GM19467 (cell line): Measurements from ENCODE around the gene RNGTT.

Experiments used
- ATAC-seq: cut with Tn5 transposase; IDR thresholded peaks from one replicate; pipeline ENCODE4 v1.9.1; 2021; ENCODE audit warnings: mild to moderate bottlenecking, moderate library complexity; ENCODE audit not compliant: unreplicated experiment

The RNGTT gene

DNA sequence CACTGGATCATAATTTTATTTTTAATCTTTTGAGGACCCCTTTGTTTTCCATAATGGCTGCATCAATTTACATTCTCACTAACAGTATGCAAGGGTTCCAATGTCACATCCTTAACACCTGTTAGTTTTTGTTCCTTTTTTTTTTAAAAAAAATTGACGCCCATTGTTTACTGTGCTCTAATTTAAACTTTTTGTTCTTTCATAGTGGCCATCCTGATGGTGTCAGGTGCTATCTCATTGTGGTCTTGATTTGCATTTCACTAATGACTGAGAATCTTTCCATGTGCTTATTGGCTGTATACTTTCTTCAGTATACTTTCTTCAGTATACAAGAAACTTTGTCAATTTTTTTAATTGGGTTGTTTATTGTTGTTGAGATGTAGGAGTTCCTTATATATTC lies 347.0 kb downstream of the RNGTT start:
- peak; percentile 53 for ATAC-seq

- no peak for ATAC-seq
These were observed 349.0 kb downstream of the RNGTT start for GRCh38 chr6:88614316-88614877.

DNA sequence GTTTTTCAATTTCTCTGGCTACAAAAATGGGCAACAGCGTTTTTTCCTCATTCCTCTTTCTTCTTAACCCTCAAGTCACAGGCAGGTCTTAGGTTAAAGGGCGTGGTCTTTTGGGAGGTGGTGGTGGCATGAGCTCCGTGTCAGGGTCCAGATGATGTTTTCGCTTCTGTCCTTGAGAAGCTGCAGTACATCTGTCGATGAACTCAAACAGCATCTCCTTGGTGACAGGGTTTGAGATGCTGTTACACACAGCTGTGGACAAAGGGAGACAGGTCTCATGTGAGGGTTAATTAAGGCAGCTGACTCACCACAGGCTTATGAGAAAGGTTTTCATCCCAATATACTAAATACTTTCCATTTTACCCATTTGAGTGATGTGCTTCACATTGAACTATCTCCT lies 350.8 kb downstream of the RNGTT start:
- no peak for ATAC-seq

- ATAC-seq: no peak
These were observed 351.7 kb downstream of the RNGTT start for GRCh38 chr6:88611721-88612120.

DNA sequence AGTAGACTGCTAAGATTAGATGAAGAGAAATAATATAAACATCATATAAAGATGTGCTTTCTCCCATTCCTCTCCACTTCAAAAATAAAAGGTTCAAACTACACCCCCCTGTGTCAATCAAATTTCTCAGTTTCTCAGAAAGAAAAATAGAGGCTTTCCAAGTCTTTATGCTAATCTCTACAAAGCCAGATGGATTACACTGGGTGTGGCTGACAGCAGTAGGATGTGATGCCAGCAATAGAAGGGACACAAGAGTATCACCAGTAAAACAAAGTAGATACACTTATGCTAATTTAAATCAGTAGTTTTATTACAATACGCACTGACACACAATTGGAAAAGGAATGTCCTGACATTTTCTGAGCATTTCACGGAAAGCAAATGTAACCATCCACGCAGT lies 353.4 kb downstream of the RNGTT start:
- ATAC-seq: no peak

GRCh38 chr6:88605271-88605670 lies 358.1 kb downstream of the RNGTT start:
- no peak for ATAC-seq

GRCh38 chr6:88599571-88599970 lies 363.8 kb downstream of the RNGTT start:
- no peak for ATAC-seq

DNA sequence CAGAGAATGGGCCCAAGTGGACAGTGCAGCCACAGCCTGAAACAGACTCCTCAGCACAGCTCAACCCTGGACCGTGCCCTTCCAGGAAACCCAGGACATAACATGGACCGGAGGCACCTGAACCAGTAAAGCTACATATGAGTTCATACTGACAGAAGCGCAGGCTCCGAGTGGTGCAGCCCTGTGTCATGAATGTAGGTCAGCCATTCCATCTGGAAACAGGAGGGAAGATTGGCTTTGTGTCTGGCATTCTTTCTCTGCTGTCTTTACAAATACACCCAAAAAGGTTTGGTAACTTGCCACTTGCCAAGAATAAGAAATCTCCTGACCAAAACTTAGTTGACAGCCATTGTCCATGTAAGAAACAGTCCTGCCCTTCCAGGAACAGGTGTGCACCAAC lies 366.6 kb downstream of the RNGTT start:
- ATAC-seq: no peak

DNA sequence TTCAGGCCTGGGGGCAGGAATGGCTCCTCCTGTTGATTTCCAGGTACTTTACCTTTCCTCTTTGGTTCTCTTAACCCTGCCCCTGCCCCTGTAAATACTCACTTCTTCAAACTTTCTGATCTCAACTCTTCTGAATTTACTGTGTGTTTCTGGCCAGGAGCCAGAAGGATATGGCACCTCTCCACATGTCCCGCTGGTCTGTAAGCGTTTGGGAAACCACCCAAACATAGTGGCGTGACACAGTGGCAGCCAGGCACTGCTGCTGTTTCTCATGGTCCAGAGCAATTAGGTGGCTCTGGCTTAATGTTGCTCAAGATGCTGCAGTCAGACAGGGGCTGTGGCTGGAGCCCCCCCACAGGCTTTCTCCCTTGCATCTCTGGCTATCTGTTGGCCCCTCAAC lies 374.5 kb downstream of the RNGTT start:
- no peak for ATAC-seq

- no peak for ATAC-seq
These were observed 376.3 kb downstream of the RNGTT start for GRCh38 chr6:88587150-88587520.

DNA sequence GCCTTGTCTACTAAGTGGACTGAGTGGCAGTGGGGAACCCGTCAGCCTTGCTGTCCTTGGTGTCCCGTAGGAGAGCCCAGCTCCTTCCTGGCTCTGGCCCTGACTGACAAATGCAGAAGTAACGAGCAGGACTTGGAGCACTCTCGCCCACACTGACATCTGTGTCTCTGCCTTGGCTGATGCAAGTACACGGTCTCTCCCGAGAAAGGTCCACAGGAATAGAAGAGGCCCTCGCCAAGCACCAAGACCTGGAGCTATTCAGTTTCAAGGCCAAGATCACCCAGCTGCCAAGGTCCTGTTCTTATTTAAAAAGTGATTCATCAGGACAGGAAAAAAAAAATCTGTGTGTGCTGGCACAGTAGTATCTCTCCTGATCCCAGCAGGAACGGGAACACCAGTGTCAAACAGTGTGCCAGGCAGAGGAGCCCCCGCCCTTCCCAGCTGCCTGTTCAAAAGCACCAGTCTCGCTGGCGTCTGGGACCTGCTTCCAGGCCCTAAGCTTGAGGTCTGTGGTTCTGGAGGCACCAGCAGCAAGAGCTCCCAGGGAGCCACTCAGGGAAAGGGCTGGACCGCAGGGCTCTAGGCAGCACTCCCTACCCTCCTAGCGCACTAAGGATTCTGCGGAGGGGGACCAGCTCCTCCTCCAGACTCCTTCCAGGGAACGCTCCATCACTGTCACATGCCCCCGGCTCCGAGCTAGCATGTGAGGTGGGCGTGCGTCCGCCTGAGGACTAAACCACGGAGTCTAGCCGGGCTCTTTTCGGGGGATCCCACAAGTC lies 376.9 kb downstream of the RNGTT start:
- no peak for ATAC-seq

DNA sequence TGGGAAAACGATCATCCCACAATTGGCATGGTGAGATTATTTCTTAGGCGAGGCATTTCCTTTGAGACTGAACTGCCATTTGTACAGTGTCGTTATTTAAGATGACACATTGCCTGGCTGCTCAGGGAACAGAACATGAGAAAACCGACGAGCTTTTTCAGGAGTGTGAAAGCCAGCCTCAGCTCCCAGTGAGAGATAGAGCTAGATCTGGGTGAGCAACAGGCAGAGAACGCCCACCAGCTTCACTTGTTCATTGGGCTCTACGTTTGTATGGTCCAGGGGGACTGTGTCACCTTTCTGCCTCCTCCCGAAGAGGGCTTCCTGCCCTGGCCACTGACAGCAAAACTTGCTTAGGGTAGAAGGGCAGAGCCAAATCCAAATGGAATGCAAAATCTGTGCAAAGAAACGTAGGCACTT lies 378.1 kb downstream of the RNGTT start:
- no peak for ATAC-seq

DNA sequence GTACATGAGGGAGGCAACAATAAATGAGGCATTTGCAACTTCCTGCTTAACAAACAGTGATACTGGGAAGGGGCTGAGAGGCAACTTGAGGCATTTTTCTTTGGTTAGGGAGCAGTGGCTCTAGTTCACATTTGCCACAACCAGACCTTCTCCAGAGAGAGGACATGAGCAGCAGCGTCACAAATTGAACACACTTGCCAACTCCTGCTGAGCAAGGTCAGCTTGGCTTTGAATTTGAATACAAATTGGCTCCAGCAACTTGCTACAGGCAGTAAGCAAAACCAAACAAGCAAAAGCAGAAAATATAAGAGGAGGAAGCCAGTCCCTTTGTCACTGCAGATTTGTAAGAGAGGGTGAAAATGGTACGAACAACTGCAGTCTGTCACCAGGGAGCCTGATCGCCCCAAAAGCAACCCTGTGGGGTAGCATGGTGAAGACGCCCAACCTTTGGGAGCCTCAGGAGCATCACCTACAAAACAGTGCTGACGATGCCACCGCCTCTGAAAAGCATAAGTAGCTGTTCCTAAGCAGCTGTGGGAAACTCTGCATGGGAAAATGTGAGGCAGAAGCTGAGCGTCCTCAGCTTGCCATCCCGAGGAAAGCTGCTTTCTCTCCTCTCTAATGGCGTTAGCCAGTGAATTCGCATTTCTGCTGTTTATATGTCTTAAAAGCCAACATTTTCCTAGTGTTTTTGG lies 378.7 kb downstream of the RNGTT start:
- no peak for ATAC-seq

DNA sequence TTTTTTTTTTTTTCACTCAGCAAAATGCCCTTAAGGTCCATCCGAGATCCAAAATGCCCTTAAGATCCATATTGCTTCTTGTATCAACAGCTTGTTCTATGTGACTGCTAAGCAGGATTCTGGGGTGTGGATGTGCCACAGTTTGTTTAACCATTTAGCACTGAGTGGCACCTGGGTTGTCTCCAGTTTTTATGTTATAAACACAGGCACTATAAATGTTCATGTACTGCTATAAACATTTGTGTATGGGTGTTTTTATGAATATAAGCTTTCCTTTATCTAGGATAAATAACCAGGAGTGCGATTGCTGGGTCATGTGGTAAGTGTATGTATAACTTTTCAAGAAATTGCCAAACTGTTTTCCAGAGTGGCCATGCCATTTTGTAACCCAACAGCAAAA lies 386.0 kb downstream of the RNGTT start:
- ATAC-seq: no peak

DNA sequence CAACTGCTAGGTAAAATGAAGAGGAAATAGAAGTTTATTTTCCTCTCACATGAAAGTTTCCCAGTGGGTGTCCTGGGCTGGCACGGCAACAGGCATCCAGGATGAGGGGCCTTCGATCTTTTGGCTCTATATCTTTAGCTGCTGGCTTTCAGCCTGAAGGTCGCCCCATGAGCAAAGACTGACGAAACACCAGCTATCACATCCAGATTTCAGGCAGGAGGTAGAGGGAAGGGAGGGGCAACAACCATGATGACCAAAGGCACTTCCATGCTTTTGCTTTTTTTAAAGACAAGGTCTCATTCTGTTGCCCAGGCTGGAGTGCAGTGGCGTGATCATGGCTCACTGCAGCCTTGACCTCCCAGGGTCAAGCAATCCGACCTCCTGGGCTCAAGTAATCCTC lies 387.9 kb downstream of the RNGTT start:
- no peak for ATAC-seq

GRCh38 chr6:88574651-88575050 lies 388.8 kb downstream of the RNGTT start:
- no peak for ATAC-seq

DNA sequence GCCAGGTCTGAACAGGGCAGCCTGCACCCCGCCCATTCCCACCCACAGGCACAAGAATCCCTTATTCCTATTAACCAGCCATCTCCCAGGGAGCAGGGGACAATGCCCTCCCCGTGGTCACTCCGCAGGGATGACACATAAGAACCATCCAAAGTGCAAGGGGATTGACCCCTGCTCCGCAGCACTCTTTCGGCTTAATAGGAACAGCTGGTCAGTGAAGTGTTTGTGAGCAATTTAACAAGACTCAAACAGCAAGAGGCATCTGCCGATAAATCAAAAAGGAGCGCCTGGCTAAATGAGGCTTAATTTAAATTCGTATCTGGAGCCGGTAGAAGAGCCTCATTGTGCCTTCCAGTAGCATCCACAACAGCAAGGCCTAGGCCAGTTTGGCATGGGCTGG lies 389.4 kb downstream of the RNGTT start:
- ATAC-seq: no peak

DNA sequence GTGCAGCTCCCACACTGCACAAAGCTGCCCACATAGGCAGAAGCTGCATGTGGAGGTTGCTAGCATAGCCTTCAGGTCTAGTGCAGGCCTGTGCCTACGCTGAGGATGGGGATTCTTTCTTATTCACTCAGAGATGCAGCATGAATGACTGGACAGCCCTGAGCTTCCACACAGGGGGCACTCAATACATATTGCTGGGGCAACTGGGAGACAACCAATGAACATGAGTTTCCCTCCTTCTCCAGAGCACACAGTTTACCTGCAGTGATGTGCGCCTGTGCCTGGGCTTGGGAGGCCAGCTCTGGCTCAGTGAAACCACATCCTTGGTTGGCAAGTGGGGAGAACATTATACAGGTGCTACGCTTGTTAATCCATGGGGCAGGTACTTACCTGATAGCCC lies 389.9 kb downstream of the RNGTT start:
- ATAC-seq: no peak

- ATAC-seq: no peak
These were observed 390.8 kb downstream of the RNGTT start for GRCh38 chr6:88572449-88573139.

GRCh38 chr6:88569959-88570358 lies 393.5 kb downstream of the RNGTT start:
- no peak for ATAC-seq

DNA sequence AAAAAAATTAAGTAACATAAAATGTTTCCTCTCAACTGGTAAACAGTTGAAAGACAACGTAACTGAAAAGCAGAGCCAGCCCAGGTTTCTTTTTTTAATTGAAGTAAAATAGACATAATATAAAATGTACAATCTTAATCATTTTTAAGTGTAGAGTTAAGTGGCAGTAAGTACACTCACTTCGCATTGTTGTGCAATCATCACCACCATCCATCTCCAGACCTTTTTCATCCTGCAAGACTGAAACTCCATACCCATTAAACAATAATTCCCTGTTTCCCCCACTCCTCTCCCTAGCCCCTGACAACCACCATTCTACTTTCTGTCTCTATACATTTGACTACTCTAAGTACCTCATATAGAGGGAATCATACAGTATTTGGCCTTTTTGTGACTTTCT lies 395.7 kb downstream of the RNGTT start:
- ATAC-seq: no peak
